HL-60 (cell line): Measurements from ENCODE around the gene UGDH.
"Not testable (repeated sequence)": the region's sequence is repeated elsewhere in the genome, so short reads cannot be mapped to it uniquely, and the experiment has no call there.

Experiments
- DNase-seq, 2 experiments: peaks; one replicate each; pipeline ENCODE4 v3.0.0-alpha.2; 2010 to 2020; ENCODE audit warnings: low read depth in 1 of 2, low spot score in 1 of 2
- H3K27ac ChIP-seq: fragments of 250-450 bp; sonication (Bioruptor Pico); replicated peaks from 2 replicates; pipeline ENCODE4 v1.5.1; 2020; ENCODE audit warnings: mild to moderate bottlenecking, moderate library complexity
- H3K27me3 ChIP-seq: fragments of 250-450 bp; sonication (Bioruptor Pico); 2 replicates; pipeline ENCODE4 v1.5.1; 2021; ENCODE audit warnings: mild to moderate bottlenecking, moderate library complexity; ENCODE audit not compliant: insufficient read depth, poor library complexity, severe bottlenecking
- H3K4me3 ChIP-seq: replicated peaks from 2 replicates; pipeline ENCODE4 v1.5.1; 2011; ENCODE audit warnings: mild to moderate bottlenecking, control low read depth, low read length; ENCODE audit not compliant: insufficient read depth
- CTCF ChIP-seq: IDR thresholded peaks from one replicate; pipeline ENCODE4 v1.5.1; 2011; ENCODE audit warnings: low read length, control low read depth, inconsistent platforms; ENCODE audit not compliant: insufficient read depth
- GABPA ChIP-seq: IDR thresholded peaks from 2 replicates; pipeline ENCODE4 v1.6.1; 2012; ENCODE audit warnings: low read depth
- POLR2AphosphoS5 ChIP-seq: IDR thresholded peaks from 2 replicates; pipeline ENCODE4 v1.6.1; 2012; ENCODE audit warnings: low read depth
- SPI1 ChIP-seq: IDR thresholded peaks from 2 replicates; pipeline ENCODE4 v1.6.1; 2012; ENCODE audit warnings: low read depth, mild to moderate bottlenecking, borderline replicate concordance
- TF ChIP-seq, protein P1 (sequence below): IDR thresholded peaks from 2 replicates; pipeline ENCODE4 v1.6.1; 2012; ENCODE audit warnings: low read depth; ENCODE audit not compliant: insufficient replicate concordance

UGDH gene

DNA sequence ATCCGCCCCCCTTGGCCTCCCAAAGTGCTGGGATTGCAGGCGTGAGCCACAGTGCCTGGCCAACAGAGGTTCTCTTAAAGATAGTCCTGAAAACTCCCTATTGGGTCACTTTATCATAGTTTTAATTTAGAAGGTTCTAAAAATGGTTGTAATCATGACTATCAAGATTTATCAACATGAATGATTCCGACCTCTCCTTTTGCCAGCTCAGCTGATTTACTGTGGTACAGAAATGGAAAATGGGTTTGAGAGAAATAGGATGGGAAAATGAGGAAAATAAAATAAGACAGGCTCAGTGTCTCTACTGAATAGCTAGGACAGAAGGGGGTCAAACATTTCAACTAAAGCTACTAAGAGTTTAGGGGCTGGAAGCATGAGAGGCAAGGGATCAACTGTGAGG, 28.2 kb upstream of the UGDH start:
- H3K4me3 ChIP-seq: no peak overlapping the region
- TF ChIP-seq GABPA (no peak), CTCF (no peak), SPI1 (no peak), POLR2AphosphoS5 (no peak)
- TF ChIP-seq, protein P1, sequence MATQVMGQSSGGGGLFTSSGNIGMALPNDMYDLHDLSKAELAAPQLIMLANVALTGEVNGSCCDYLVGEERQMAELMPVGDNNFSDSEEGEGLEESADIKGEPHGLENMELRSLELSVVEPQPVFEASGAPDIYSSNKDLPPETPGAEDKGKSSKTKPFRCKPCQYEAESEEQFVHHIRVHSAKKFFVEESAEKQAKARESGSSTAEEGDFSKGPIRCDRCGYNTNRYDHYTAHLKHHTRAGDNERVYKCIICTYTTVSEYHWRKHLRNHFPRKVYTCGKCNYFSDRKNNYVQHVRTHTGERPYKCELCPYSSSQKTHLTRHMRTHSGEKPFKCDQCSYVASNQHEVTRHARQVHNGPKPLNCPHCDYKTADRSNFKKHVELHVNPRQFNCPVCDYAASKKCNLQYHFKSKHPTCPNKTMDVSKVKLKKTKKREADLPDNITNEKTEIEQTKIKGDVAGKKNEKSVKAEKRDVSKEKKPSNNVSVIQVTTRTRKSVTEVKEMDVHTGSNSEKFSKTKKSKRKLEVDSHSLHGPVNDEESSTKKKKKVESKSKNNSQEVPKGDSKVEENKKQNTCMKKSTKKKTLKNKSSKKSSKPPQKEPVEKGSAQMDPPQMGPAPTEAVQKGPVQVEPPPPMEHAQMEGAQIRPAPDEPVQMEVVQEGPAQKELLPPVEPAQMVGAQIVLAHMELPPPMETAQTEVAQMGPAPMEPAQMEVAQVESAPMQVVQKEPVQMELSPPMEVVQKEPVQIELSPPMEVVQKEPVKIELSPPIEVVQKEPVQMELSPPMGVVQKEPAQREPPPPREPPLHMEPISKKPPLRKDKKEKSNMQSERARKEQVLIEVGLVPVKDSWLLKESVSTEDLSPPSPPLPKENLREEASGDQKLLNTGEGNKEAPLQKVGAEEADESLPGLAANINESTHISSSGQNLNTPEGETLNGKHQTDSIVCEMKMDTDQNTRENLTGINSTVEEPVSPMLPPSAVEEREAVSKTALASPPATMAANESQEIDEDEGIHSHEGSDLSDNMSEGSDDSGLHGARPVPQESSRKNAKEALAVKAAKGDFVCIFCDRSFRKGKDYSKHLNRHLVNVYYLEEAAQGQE: no peak
- H3K27me3 ChIP-seq: no peaks in the 10 kb centered on the region
- no peak overlapping the region for H3K27ac ChIP-seq
- no peak for DNase-seq

- Histone ChIP-seq H3K27ac (no peak overlapping the region), H3K27me3 (no peaks in the 10 kb centered on the region), H3K4me3 (no peak overlapping the region)
- TF ChIP-seq SPI1 (no peak), POLR2AphosphoS5 (no peak), GABPA (no peak), CTCF (no peak)
- TF ChIP-seq, protein P1: no peak
- no peak for DNase-seq
Observed at GRCh38 chr4:39548425-39549067, 21.3 kb upstream of the UGDH start.

- TF ChIP-seq GABPA (no peak), CTCF (no peak), SPI1 (no peak), POLR2AphosphoS5 (no peak)
- TF ChIP-seq, protein P1: no peak
- Histone ChIP-seq H3K4me3 (no peak overlapping the region), H3K27ac (no peak overlapping the region), H3K27me3 (no peaks in the 10 kb centered on the region)
- no peak for DNase-seq
Observed at GRCh38 chr4:39544580-39545315, 17.5 kb upstream of the UGDH start.

DNA sequence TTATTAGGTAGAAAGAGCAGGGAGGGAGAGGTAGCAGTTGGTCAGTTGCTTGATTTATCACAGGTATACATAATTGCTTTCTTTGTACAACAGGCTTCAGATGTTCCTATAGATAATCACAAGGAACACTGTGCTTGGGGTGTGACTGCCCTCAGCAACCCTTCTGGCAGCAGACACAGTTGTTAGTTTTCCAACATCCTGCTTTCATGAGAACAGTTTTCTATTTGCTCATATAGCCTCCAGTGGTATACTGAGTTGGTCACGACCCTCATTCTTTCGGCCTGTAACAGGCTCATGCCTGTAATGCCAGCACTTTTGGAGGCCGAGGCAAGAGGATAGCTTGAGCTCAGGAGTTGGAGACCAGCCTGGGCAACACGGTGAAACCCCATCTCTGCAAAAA, 16.8 kb upstream of the UGDH start:
- not testable (repeated sequence) for H3K27ac ChIP-seq, H3K27me3 ChIP-seq, H3K4me3 ChIP-seq, DNase-seq
